ENCODE data around the gene TBCK.
"Not testable (repeated sequence)": the region's sequence is repeated elsewhere in the genome, so short reads cannot be mapped to it uniquely, and the experiment has no call there.

Gene TBCK

GRCh38 chr4:106119949-106120555 is 196.0 kb downstream of the TBCK start:
- not testable (repeated sequence) for DNase-seq (ENCODE audit: low read depth, low spot score)

- no peak for DNase-seq (ENCODE audit: low read depth, low spot score)
Observed at GRCh38 chr4:106116025-106116424, 200.0 kb downstream of the TBCK start.

GRCh38 chr4:106114270-106114669 is 201.7 kb downstream of the TBCK start:
- no peak for DNase-seq (ENCODE audit: low read depth, low spot score)

- not testable (repeated sequence) for DNase-seq (ENCODE audit: low read depth, low spot score)
Observed at GRCh38 chr4:106111778-106112469, 204.1 kb downstream of the TBCK start.

- DNase-seq (ENCODE audit: low read depth, low spot score): no peak
Observed at GRCh38 chr4:106109929-106110328, 206.1 kb downstream of the TBCK start.

GRCh38 chr4:106105697-106106096 is 210.3 kb downstream of the TBCK start:
- no peak for DNase-seq (ENCODE audit: low read depth, low spot score)

GRCh38 chr4:106104276-106104675 is 211.7 kb downstream of the TBCK start:
- DNase-seq (ENCODE audit: low read depth, low spot score): no peak

- DNase-seq (ENCODE audit: low read depth, low spot score): no peak
Observed at GRCh38 chr4:106096454-106096853, 219.6 kb downstream of the TBCK start.

- no peak for DNase-seq (ENCODE audit: low read depth, low spot score)
Observed at GRCh38 chr4:106095408-106095807, 220.6 kb downstream of the TBCK start.

GRCh38 chr4:106092361-106093040 is 223.5 kb downstream of the TBCK start:
- no peak for DNase-seq (ENCODE audit: low read depth, low spot score)

- DNase-seq (ENCODE audit: low read depth, low spot score): no peak
Observed at GRCh38 chr4:106090826-106091225, 225.2 kb downstream of the TBCK start.

GRCh38 chr4:106083065-106083464 is 232.9 kb downstream of the TBCK start:
- DNase-seq (ENCODE audit: low read depth, low spot score): no peak

GRCh38 chr4:106080376-106080775 is 235.6 kb downstream of the TBCK start:
- no peak for DNase-seq (ENCODE audit: low read depth, low spot score)

- no peak for DNase-seq (ENCODE audit: low read depth, low spot score)
Observed at GRCh38 chr4:106079616-106080015, 236.4 kb downstream of the TBCK start.

- no peak for DNase-seq (ENCODE audit: low read depth, low spot score)
Observed at GRCh38 chr4:106065018-106065417, 251.0 kb downstream of the TBCK start.

GRCh38 chr4:106063009-106063408 is 253.0 kb downstream of the TBCK start:
- no peak for DNase-seq (ENCODE audit: low read depth, low spot score)

- DNase-seq (ENCODE audit: low read depth, low spot score): no peak
Observed at GRCh38 chr4:106062452-106062875, 253.5 kb downstream of the TBCK start.

GRCh38 chr4:106058921-106059320 is 257.1 kb downstream of the TBCK start:
- DNase-seq (ENCODE audit: low read depth, low spot score): no peak

- peak; percentile 35 for DNase-seq (ENCODE audit: low read depth, low spot score)
Observed at GRCh38 chr4:106056914-106057313, 259.1 kb downstream of the TBCK start.

- DNase-seq (ENCODE audit: low read depth, low spot score): no peak
Observed at GRCh38 chr4:106051514-106051913, 264.5 kb downstream of the TBCK start.

- no peak for DNase-seq (ENCODE audit: low read depth, low spot score)
Observed at GRCh38 chr4:106049490-106049889, 266.5 kb downstream of the TBCK start.

GRCh38 chr4:106048250-106048971 is 267.6 kb downstream of the TBCK start:
- no peak for DNase-seq (ENCODE audit: low read depth, low spot score)

Measured in iPS DF 19.7 (cell line).